KMS-11 (cell line): ENCODE data around the gene BEST4.
A peak's percentile ranks its signal among the peaks of the same experiment; 100 is the strongest.
"Not testable (repeated sequence)": the region's sequence is repeated elsewhere in the genome, so short reads cannot be mapped to it uniquely, and the experiment has no call there.

ENCODE experiments used
- H2AFZ ChIP-seq: fragments of 200-600 bp; sonication (generic); 2 replicates; pipeline ENCODE4 v1.6.1; 2016; ENCODE audit warnings: antibody characterized with exemption, mixed run types, low read depth
- H3K27ac ChIP-seq: fragments of 200-600 bp; sonication (generic); 2 replicates; pipeline ENCODE4 v1.6.1; 2016; ENCODE audit warnings: mild to moderate bottlenecking, mixed run types
- H3K27me3 ChIP-seq: fragments of 200-600 bp; sonication (generic); 2 replicates; pipeline ENCODE4 v1.6.1; 2017; ENCODE audit warnings: mild to moderate bottlenecking, low read depth, mixed run types, moderate library complexity; ENCODE audit not compliant: insufficient read depth
- H3K36me3 ChIP-seq: fragments of 200-600 bp; sonication (generic); 2 replicates; pipeline ENCODE4 v1.6.1; 2017; ENCODE audit warnings: mild to moderate bottlenecking, mixed run types; ENCODE audit not compliant: insufficient read depth
- H3K4me1 ChIP-seq: fragments of 200-600 bp; sonication (generic); 2 replicates; pipeline ENCODE4 v1.6.1; 2016; ENCODE audit warnings: mild to moderate bottlenecking, low read depth, mixed run types; ENCODE audit not compliant: poor library complexity, severe bottlenecking
- H3K4me2 ChIP-seq: fragments of 200-600 bp; sonication (generic); 2 replicates; pipeline ENCODE4 v1.7.0; 2016; ENCODE audit warnings: mild to moderate bottlenecking, mixed run types
- H3K4me3 ChIP-seq: fragments of 200-600 bp; sonication (generic); IDR thresholded peaks from 2 replicates; pipeline ENCODE4 v1.6.1; 2017; ENCODE audit warnings: low read depth, low read length, mixed read lengths; ENCODE audit not compliant: insufficient read depth
- H3K79me2 ChIP-seq: fragments of 200-600 bp; sonication (generic); 2 replicates; pipeline ENCODE4 v1.6.1; 2016; ENCODE audit warnings: low read depth, mixed run types; ENCODE audit not compliant: insufficient read depth
- H3K9ac ChIP-seq: fragments of 200-600 bp; sonication (generic); 2 replicates; pipeline ENCODE4 v1.6.1; 2016; ENCODE audit warnings: mild to moderate bottlenecking, mixed run types
- H4K20me1 ChIP-seq: fragments of 200-600 bp; sonication (generic); 2 replicates; pipeline ENCODE4 v1.6.1; 2016; ENCODE audit warnings: mild to moderate bottlenecking, mixed run types; ENCODE audit not compliant: insufficient read depth
- CTCF ChIP-seq: fragments of 200-600 bp; sonication (generic); conservative IDR thresholded peaks from 2 replicates; pipeline ENCODE4 v1.6.1; 2017; ENCODE audit warnings: low read depth, mild to moderate bottlenecking, antibody characterized with exemption, low read length, moderate library complexity, mixed read lengths

BEST4 gene

GRCh38 chr1:44740179-44740617 lies 47.8 kb downstream of the BEST4 start:
- peak overlapping the region; percentile 64 for H3K9ac ChIP-seq
- peak overlapping the region; percentile 87 for H3K4me2 ChIP-seq
- H4K20me1 ChIP-seq: no peaks in the 10 kb centered on the region
- peaks cover 54% of the 10 kb centered on the region for H3K79me2 ChIP-seq
- H3K4me1 ChIP-seq: peaks cover 43% of the 10 kb centered on the region
- H3K27ac ChIP-seq: peak overlapping the region; percentile 53
- no peaks in the 10 kb centered on the region; the same call in 1 of the 2 replicates for H3K36me3 ChIP-seq
- no peak for TF ChIP-seq CTCF
- H3K27me3 ChIP-seq: no peaks in the 10 kb centered on the region
- peak overlapping the region; percentile 51; the same call in 1 of the 2 replicates for H2AFZ ChIP-seq
- H3K4me3 ChIP-seq: peak overlapping the region; percentile 83

GRCh38 chr1:44739307-44740178 lies 48.4 kb downstream of the BEST4 start, which contains the start of gene KIF2C:
Gene KIF2C, plus strand, starts transcription at chr1:44739837. Its CDS starts 96 bp downstream, at chr1:44739933.
- H3K79me2 ChIP-seq: peaks cover 48% of the 10 kb centered on the region
- H3K9ac ChIP-seq: peak within 1 kb of the TSS; percentile 64

GRCh38 chr1:44738953-44739306 lies 49.0 kb downstream of the BEST4 start:
- H3K9ac ChIP-seq: peak overlapping the region; percentile 64; the same call in 1 of the 2 replicates
- peak overlapping the region; percentile 84 for H2AFZ ChIP-seq
- not testable (repeated sequence) for H4K20me1 ChIP-seq, H3K36me3 ChIP-seq, H3K27me3 ChIP-seq, H3K4me3 ChIP-seq
- peaks cover 34% of the 10 kb centered on the region for H3K4me1 ChIP-seq
- H3K4me2 ChIP-seq: peak overlapping the region; percentile 54
- peaks cover 42% of the 10 kb centered on the region for H3K79me2 ChIP-seq
- peak overlapping the region; percentile 38; the same call in 1 of the 2 replicates for H3K27ac ChIP-seq

More at GRCh38 chr1:44739307-44740178, 48.4 kb downstream of the BEST4 start, which contains the start of gene KIF2C:
- no peaks in the 10 kb centered on the region for H4K20me1 ChIP-seq
- peak within 1 kb of the TSS; percentile 87 for H3K4me2 ChIP-seq
- H3K4me1 ChIP-seq: peaks cover 37% of the 10 kb centered on the region
- H3K36me3 ChIP-seq: no peaks in the 10 kb centered on the region; the same call in 1 of the 2 replicates
- peak within 1 kb of the TSS; percentile 83 for H3K4me3 ChIP-seq
- no peak for TF ChIP-seq CTCF
- H3K27ac ChIP-seq: peak within 1 kb of the TSS; percentile 53
- H3K27me3 ChIP-seq: no peaks in the 10 kb centered on the region
- H2AFZ ChIP-seq: peak within 1 kb of the TSS; percentile 84

- TF ChIP-seq CTCF: no peak
- peaks cover 23% of the 10 kb centered on the region for H3K4me1 ChIP-seq
Observed at GRCh38 chr1:44735992-44736391, 52.0 kb downstream of the BEST4 start.

More at GRCh38 chr1:44735992-44736391, 52.0 kb downstream of the BEST4 start:
- H3K27ac ChIP-seq: no peak overlapping the region
- H3K36me3 ChIP-seq: no peaks in the 10 kb centered on the region
- H3K27me3 ChIP-seq: no peaks in the 10 kb centered on the region
- H2AFZ ChIP-seq: no peak overlapping the region
- peaks cover 12% of the 10 kb centered on the region for H3K79me2 ChIP-seq
- H3K4me2 ChIP-seq: no peak overlapping the region
- no peaks in the 10 kb centered on the region for H4K20me1 ChIP-seq
- H3K4me3 ChIP-seq: no peak overlapping the region
- H3K9ac ChIP-seq: no peak overlapping the region
